HG02642 (cell line): ENCODE data around the gene PRKCH.
A peak's percentile ranks its signal among the peaks of the same experiment; 100 is the strongest.

Experiments used
- ATAC-seq: cut with Tn5 transposase; IDR thresholded peaks from one replicate; pipeline ENCODE4 v1.9.1; 2021; ENCODE audit warnings: mild to moderate bottlenecking; ENCODE audit not compliant: unreplicated experiment, poor library complexity

Gene PRKCH

DNA sequence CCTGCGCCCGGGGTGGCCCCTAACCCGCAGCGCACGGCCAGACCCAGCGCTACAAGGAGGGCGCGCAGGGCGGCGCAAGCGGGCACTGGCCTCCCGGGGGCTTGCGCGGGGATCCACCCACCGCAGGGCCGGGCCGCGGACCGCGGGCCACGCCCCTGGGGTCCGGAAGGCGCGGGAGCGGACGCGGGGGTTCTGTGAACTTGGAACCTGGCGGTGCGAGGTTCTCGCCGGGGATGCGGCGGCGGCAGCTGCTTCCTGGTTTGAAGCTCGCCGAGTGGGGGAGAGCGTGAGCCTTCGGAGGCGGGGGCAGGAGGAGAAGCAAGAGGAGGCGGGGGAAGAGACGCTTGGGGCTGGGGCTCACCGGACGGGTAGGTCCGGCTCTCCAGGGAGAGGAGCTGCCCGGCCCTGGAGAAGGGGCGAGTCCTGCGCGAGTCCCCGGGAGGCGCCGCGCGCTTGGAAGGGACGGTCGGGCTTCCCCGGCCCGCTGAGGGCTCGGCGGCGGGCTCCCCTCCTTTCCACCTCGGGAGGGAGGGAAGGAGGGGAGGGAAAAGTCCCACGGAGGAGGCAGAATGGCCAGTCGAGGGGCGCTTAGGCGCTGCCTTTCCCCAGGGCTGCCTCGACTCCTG lies at the start of gene PRKCH:
Gene PRKCH, plus strand, starts transcription at position 195 of the 626 bp plus-strand sequence. CDS start 523 bp downstream, outside the sequence.
- ATAC-seq: peak; percentile 73

DNA sequence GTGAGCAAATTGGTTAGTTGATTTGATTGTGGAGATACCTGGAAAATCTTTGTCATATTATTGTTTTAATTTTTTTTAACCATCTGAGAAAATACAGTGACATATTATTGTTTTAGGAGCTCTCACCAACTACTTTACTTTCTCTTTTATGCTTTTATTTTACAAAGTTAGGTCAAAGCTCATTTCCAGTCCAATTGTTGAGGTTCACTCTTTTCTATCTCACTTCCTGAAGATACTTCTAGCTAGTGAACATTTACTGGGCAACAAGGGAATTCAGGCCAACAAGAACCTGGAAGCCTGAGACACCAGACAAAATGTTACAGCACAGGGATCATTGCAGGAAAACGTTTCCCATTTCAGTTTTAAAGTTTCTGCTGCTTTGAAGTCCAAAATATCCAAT lies 44.1 kb upstream of the PRKCH start:
- ATAC-seq: no peak

DNA sequence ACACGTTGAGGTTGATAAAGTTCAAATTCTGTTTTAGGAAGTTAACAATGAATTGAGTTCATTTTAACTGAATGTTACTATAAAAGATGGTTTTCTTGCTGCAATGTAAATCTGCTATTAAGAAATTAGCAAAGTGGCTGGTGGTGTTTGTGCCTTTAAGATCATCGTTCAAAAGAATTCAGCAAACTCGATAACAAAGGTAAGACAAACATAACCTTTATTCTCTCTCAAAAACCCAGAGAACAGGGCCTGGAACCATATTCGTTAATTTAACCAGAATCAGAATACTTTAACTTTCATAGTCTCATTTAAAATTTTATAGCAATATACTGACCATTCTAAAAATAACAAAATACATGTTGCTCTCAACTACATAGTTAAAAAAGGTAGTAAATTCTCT lies 43.6 kb upstream of the PRKCH start:
- ATAC-seq: no peak

DNA sequence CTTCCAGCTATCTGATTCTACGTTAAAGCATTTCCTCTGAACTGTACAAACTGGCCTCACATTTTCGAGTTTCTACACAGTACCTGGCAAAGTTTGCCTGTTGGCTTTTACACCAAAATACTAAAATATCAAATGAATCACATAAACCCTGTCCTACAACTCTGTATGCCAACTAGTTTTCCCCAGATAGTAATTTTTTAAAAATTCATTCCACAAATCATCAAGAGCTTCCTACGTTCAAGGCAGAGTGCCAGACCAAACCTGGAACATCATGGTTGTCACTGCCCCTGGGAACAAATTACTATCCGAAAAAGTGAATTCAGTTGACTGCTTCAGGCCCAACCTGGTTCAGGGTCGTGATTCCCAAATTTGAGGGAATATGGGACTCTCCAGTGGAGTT lies 42.3 kb upstream of the PRKCH start:
- no peak for ATAC-seq

DNA sequence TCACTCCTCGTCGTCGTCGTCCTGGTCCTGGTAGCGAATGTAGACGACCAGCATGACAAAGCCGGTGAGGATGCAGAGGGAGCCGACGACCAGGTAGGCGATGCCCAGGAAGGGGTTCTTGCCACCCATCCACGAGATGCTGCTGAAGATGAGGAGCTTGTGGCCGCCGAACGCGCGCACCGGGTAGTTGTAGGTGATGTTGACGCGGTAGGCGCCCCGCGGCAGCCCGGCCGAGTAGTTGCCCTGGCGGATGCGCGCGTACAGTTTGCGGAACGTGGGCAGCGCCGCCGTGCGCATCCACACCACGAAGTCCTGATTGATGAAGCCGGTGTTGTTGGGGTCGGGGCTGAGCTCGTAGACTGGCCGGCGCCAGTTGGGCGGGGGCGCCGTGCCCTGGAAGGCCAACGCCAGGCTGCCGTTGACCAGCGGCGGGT lies 41.3 kb upstream of the PRKCH start:
- no peak for ATAC-seq

DNA sequence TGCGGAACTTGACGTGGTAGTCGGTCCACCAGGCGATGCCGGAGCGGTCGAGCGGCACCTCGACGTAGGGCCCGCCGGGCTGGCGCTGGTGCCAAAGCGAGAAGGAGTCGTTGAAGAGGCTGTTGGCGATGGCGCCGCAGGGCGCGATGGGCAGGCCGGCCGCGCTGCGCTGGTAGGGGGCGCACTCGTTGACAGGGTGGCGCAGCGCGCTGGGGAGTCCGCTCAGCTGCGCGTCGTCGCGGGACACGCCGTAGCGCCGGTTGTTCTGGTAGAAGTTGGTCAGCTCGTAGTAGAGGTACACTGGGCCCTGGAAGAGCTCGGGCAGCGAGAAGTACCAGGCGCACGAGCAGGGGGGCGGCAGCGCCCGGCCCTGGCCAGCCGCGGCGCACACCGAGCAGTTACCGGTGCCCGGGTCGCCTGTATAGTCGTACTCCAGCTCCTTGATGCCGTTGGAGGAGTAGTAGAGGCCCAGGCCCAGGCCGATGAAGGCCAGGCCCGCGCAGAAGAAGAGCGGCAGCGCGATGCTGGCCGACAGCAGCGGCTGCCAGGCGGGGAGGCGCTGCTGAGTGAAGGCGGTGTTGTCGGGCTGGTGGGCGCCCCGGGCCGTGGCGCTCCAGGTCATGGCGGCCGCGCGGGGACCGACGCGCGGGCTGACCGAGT lies 40.7 kb upstream of the PRKCH start:
- peak; percentile 54 for ATAC-seq

DNA sequence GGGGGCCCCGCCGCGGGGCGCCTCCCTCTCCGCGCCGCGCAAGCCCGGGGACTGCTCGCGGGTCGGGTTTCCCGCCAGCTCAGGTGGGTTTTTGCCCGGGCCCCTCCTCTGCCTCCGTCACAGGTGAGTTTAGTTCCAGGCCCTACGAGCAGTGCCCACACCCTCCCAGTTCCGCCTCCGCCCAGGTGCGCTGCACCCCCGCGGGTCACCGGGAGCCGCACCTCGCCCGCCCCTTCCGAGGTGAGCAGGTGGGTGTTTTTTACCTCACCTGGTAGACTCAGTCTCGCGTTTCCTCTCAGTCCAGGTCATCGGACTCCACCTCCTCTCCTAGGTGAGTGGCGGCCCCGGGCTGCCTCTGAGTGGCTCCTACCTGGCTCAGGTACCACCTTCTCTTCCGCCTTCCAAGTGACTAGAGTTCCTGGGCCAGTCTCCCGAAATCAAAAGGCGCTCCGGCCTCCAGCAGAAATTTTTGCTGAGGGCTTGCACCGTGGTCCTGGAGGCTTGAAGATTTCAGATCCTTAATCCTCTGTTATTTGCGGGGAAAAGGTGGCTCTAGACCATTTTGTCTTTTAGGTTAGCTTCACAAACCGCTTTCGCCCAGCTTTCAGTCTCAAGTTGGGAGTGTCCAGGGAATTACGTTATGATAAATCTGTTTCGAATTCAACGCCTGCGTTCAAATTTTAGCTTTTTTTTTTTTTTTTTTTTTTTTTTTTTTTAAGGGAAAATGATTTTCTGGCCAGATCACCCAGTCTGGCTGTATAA lies 40.0 kb upstream of the PRKCH start, which contains the start of gene TMEM30B:
Gene TMEM30B, minus strand, starts transcription at position 153 of the 762 bp plus-strand sequence. CDS start 191 bp downstream, outside the sequence.
- peak; percentile 27 for ATAC-seq

DNA sequence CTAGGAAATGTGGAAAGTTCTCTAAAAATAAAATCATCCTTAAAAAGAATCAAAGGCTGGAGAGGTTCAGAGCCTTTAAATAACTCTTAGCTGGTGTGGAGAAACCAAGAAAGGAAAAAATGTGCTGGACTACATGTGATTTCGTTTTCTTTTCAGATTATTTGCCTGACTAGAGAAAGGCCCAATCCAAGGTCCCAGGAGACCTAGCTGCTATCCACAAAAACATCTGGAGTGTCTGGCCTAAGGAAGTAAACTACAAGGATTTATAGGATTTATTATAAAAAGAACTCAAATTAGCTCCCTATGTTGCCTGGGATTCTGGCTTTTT lies 39.5 kb upstream of the PRKCH start:
- ATAC-seq: no peak

DNA sequence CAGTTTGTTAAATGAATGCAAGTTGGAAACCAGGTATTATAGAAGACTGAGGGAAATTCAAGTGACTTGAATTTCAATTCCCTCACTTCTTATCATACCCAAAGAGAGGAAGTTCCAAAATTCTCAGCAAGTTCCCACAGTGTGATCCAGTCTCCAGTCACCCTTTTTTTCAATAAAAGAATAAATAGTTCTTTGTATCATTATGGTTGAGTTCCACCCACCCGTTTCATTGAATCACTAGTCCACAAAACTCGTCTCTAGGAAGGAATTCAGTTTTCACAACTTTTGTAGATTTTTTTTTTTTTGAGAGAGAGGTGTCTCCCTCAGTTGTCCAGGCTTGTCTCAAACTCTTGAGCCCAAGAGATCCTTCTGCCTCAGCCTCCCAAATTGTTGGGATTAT lies 38.6 kb upstream of the PRKCH start:
- no peak for ATAC-seq

DNA sequence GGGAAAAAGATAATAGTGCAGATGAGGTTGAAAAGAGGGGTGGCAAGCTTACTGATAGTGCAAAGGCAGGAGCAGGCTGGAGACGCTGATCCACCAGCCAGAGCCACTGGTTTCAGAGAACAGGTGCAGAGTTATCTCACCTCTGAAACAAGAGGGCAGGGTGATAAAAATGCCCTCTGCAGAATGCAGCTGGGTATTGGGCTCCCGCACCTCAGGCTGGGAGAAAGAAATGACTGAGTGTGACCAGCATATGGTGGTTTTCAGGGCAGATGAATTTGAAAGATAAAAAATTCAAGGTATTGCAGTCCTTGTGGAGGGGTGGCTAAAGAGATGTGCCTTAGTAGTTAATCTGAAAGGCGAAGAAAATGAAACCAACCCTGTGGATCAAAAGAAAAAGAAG lies 37.4 kb upstream of the PRKCH start:
- no peak for ATAC-seq

DNA sequence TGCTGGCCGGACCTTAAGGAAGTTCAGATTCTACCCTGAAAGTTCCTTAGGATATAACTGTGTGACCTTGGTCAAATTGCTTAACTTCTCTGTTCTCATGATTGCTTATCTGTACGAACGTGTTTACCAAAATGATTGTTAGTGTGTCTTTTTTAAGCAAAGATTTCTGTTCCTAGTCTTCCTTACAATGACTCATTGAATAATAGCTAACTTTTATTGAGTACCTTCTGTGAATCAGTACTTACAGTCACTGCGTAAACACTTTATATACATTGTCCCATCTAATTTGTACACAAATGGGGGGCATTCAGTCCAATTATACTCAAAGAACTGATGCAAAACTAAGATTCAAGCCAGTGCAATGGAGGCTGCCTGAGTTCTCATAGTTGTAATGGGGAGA lies 36.0 kb upstream of the PRKCH start:
- no peak for ATAC-seq

DNA sequence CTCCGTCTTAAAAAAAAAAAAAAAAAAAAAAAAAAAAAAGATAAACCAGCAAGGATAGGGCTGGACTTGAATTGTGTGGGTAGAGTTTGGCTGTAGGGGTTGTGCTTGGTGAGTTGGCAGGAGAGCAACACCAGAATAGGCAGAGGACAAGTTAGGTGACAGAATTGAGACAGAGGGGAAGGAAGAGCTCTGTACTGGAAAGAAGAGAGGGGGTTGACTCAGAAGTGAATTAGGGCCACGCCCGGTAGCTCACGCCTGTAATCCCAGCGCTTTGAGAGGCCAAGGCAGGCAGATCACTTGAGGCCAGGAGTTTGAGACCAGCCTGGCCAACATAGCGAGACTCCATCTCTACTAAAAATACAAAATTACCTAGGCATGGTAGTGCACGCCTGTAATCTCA lies 34.2 kb upstream of the PRKCH start:
- ATAC-seq: no peak

DNA sequence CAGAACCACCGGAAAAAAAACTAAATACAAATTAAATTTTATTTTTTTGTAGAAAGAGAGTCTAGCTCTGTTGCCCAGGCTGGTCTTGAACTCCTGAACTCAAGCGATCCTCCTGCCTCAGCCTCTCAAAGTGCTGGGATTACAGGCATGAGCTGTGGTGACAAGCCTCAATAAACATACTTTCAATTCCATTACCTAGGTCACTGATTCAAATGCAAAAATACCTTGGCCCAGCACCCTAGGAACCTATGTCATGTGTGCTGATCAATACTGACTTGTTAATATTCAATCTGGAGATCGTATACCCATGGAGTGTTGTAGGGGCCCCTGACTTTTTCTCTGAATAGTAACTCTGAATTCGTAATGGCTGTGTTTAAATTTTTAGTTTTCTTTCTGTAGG lies 33.2 kb upstream of the PRKCH start:
- ATAC-seq: no peak

DNA sequence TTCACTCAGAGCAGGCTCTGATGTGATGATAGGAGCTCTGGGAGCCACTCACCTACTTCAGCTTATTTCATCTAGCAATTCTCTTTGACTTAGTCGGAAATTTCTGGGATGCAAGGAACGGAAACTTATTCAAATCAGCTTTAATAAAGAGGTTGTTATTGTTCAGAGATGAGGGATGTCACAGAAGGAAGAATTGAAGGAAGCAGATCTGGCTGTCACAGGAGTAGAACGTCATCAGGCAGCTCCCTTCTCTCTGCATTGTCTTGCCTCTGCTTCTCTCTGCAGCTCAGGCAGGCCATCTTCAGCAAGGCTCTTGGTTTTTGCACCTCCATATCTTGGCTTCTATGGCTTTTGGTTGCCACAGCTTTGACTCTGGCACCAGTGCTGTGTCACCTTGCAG lies 32.7 kb upstream of the PRKCH start:
- ATAC-seq: no peak

DNA sequence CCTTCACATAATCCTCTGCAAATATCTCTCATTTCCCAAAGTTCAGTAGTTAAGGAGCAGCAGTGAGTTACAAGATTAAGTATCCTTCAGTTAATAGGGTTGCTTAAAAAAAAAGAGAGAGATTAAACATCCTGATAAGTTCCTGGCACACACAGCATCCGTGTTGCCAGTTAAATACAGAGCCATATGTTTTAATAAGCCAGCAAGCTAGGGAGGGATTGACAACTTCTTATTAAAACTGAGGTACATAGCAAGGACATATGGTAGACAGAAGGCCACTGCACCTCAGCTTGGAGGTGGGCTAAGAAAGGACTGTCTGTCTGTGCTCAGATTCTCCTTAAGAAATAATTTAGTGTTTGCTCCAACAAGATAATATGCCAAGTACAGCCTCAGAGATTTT lies 30.7 kb upstream of the PRKCH start:
- ATAC-seq: no peak

DNA sequence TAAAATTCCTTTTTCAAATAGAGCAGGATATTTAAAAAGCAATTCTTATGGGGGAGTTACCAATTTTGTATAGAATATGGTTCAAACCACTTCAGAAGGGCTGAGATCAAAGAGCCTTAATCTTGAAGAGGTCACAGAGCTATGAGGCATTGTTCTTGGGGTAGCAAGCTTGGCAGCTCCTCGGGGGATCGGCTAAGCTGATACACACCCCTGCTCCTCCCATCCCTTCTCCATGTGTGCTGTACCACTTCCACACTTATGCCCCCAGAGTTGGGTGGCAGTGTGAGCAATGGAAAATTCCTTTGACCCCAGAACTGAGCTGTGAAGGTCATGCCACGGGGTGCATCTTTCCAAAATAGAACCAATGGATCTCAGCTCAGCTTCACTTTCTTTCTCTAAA lies 25.2 kb upstream of the PRKCH start:
- ATAC-seq: no peak

DNA sequence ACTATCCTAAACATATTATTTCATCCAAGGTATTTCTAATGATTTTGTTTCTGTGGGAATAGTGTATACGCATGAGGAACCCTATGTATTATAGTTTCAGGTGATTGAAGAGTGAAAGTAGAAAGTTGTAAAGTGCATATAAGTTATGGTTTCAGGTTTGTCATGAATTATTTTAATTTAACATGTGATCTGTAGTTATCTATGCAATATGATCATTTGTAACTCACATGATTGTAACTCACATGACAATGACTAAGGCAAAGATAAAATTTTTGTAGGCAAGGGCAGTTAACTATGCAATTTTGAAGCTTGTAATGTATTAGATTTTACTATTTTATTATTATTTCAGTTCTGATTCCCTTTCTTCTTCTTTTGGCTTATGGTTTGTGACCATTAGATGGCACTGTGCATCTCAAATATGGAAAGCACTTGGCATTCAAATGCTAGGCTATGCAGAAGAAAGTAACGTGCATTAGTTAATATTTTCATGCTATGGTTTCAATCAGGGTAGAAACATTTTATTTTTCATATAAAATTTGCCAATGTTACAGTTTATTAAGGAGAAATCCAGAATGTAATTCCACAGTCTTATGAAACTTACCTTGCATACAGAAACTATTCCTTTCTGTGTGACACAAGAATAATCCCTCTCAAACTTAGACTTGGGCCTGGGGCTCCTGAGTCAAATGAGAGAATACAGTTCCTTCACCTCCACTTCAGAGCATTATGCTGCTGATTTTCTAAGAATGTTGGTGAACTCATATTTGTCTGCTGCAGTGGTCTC lies 24.5 kb upstream of the PRKCH start:
- ATAC-seq: no peak

DNA sequence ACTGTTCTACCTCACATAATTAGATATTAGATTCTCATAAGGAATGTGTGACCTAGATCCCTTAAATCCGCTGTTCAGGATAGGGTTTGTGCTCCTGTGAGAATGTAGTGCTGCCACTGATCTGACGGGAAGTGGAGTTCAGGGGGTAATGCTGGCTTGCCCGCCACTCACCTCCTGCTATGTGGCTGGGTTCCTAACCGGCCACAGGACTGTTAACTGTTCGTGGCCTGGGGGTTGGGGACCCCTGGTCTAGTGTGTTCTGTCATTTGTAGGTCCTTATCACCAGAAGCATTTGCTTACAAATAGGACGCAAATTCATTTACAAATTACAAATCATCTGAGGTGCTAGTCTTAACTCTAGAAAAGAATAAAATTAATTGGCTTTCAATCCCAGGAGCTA lies 23.8 kb upstream of the PRKCH start:
- ATAC-seq: no peak

DNA sequence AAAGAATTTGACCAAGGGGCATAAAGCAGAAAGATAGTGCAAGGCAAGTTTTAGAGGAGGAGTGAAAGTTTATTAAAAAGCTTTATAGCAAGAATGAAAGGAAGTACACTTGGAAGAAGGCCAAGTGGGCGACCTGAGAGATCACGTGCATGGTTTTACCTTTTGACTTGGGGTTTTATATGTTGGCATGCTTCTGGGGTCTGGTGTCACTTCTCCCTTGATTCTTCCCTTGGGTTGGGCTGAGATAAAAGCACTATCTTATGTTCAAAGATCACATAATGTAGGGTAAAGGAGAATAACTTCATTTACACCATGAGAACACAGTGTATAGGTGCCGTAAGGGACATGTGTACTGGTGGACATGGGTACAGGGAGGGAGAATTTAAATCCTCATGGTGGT lies 22.6 kb upstream of the PRKCH start:
- no peak for ATAC-seq

DNA sequence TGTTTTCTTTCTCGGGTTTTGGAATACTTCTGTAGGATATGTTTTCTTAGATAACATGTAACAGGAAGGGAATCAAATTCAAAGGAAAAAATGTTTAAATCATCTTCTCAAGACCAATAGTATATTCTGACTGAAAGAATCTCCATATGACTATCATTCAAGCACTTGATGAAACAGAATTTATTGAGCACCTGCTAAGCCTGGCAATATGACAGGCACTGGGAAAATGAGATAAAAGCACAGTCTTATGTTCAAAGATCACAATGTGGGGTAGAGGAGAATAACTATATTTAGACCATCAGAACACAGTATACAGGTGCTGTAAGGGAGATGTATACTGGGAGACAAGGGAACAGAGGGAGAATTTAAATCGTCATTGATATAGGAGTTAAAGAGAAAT lies 21.2 kb upstream of the PRKCH start:
- no peak for ATAC-seq

DNA sequence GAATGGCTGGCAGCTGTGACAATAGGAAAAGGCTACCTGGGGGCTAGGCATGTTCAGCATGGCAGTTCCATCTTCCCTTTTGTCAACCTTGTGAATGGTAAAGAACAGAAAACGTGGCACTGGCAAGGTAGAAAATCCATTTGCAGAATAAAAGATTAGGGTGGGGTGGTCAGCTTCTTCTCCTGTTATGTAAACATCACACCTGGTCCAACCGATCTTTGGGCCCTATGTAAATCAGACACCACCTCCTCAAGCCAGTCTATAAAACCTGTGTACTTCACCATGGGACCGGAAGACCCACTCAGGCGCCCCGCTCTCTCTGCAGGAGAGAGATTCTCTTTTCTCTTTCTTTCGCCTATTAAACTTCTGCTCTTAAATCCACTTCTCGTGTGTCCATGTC lies 20.6 kb upstream of the PRKCH start:
- no peak for ATAC-seq
